Measurements from ENCODE around the gene AK8.

GRCh38 chr9:132875159-132875558, 2.9 kb downstream of the AK8 start:
- TF ChIP-seq CTCF (IDR thresholded peaks at IDR 0.05; ENCODE audit: poor library complexity) (no peak), EZH2 (IDR thresholded peaks at IDR 0.05; ENCODE audit: borderline replicate concordance) (no peak)
